ENCODE measurements around the gene UNC45A. TPM values are rescaled to one million over a fixed set of nuclear protein-coding genes. Genes with fewer than 3 reads are reported as not detected.
"Not testable (repeated sequence)": the region's sequence is repeated elsewhere in the genome, so short reads cannot be mapped to it uniquely, and the experiment has no call there.

Gene UNC45A
- total RNA-seq, 4 donors from 2014 or later, result 42.8 to 89.5 (median 65.4) TPM

GRCh38 chr15:90905306-90906180 is 29.5 kb upstream of the UNC45A start:
- Histone ChIP-seq H3K27me3 (no peaks in the 10 kb centered on the region), H3K4me3 (no peak overlapping the region), H3K36me3 (no peaks in the 10 kb centered on the region), H3K9me3 (no peaks in the 10 kb centered on the region), H3K4me1 (peaks cover 0 to 5% of the 10 kb centered on the region in 2 donors), H3K27ac (no peak overlapping the region)
- intact Hi-C loops (cut with DNase I; ENCODE audit: low total_unique reads), result no loop called here
- TF ChIP-seq, protein P1, sequence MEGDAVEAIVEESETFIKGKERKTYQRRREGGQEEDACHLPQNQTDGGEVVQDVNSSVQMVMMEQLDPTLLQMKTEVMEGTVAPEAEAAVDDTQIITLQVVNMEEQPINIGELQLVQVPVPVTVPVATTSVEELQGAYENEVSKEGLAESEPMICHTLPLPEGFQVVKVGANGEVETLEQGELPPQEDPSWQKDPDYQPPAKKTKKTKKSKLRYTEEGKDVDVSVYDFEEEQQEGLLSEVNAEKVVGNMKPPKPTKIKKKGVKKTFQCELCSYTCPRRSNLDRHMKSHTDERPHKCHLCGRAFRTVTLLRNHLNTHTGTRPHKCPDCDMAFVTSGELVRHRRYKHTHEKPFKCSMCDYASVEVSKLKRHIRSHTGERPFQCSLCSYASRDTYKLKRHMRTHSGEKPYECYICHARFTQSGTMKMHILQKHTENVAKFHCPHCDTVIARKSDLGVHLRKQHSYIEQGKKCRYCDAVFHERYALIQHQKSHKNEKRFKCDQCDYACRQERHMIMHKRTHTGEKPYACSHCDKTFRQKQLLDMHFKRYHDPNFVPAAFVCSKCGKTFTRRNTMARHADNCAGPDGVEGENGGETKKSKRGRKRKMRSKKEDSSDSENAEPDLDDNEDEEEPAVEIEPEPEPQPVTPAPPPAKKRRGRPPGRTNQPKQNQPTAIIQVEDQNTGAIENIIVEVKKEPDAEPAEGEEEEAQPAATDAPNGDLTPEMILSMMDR (IDR thresholded peaks at IDR 0.05), result no peak
- TF ChIP-seq POLR2A (IDR thresholded peaks at IDR 0.05), result no peak
- no peak for DNase-seq

GRCh38 chr15:90906181-90906849 is 28.8 kb upstream of the UNC45A start:
- intact Hi-C loops (cut with DNase I; ENCODE audit: low total_unique reads), result no loop called here
- Histone ChIP-seq H3K36me3 (no peaks in the 10 kb centered on the region), H3K27ac (no peak overlapping the region)

DNA sequence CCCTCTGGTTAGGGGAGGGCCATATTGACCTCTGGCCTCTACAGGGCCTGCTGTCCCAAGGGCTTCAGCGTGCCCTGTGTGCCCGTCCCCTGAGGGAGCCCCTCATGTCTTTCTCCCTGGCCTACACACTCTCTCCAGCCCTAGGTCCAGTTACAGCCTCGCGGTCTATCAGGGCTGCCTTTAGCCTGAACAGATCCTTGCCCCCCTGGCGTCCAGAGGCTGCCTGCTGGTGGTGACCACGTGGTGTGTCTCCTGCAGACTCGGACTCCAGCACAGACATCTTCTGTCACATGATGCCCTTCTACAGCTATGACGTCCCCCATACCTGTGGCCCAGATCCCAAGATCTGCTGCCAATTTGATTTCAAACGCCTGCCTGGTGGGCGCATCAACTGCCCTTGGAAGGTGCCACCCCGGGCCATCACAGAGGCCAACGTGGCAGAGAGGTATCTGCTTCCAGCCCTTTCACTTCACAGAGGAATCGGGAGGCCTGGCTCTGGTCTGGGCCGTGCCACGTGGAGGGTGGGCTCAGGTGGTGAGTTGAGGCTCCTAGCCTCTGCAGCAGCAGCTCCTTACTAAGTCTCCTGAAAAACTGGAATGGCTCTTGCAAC is 27.9 kb upstream of the UNC45A start:
- H3K4me1 ChIP-seq, result peaks cover 0 to 5% of the 10 kb centered on the region in 2 donors
- H3K4me3 ChIP-seq, result no peak overlapping the region
- intact Hi-C loops (cut with DNase I; ENCODE audit: low total_unique reads), result no loop called here
- no peak for DNase-seq
- TF ChIP-seq, protein P1 (IDR thresholded peaks at IDR 0.05), result no peak
- no peak for TF ChIP-seq POLR2A (IDR thresholded peaks at IDR 0.05)
- H3K27me3 ChIP-seq, result no peaks in the 10 kb centered on the region
- H3K36me3 ChIP-seq, result no peaks in the 10 kb centered on the region
- no peaks in the 10 kb centered on the region for H3K9me3 ChIP-seq
- no peak overlapping the region for H3K27ac ChIP-seq

More at GRCh38 chr15:90906181-90906849, 28.8 kb upstream of the UNC45A start:
- no peaks in the 10 kb centered on the region for H3K27me3 ChIP-seq
- DNase-seq, result no peak
- H3K9me3 ChIP-seq, result no peaks in the 10 kb centered on the region
- TF ChIP-seq, protein P1 (IDR thresholded peaks at IDR 0.05), result no peak
- TF ChIP-seq POLR2A (IDR thresholded peaks at IDR 0.05), result no peak
- H3K4me1 ChIP-seq, result peaks cover 0 to 5% of the 10 kb centered on the region in 2 donors
- no peak overlapping the region for H3K4me3 ChIP-seq

- TF ChIP-seq, protein P1 (IDR thresholded peaks at IDR 0.05), result no peak
- TF ChIP-seq POLR2A (IDR thresholded peaks at IDR 0.05), result no peak
- Histone ChIP-seq H3K27ac (no peak overlapping the region), H3K4me3 (no peak overlapping the region), H3K9me3 (no peaks in the 10 kb centered on the region), H3K4me1 (peaks cover 0 to 5% of the 10 kb centered on the region in 2 donors), H3K36me3 (no peaks in the 10 kb centered on the region), H3K27me3 (no peaks in the 10 kb centered on the region)
- DNase-seq, result no peak
- intact Hi-C loops (cut with DNase I; ENCODE audit: low total_unique reads), result no loop called here
These were observed 27.1 kb upstream of the UNC45A start for GRCh38 chr15:90907838-90908507.

- H3K36me3 ChIP-seq; intact Hi-C loops (cut with DNase I; ENCODE audit: low total_unique reads); H3K27ac ChIP-seq; H3K4me1 ChIP-seq; H3K27me3 ChIP-seq; H3K9me3 ChIP-seq; H3K4me3 ChIP-seq; DNase-seq: not testable (repeated sequence)
These were observed 25.6 kb upstream of the UNC45A start for GRCh38 chr15:90909449-90909848.
